ENCODE measurements around the gene PNPLA2.

Gene PNPLA2

DNA sequence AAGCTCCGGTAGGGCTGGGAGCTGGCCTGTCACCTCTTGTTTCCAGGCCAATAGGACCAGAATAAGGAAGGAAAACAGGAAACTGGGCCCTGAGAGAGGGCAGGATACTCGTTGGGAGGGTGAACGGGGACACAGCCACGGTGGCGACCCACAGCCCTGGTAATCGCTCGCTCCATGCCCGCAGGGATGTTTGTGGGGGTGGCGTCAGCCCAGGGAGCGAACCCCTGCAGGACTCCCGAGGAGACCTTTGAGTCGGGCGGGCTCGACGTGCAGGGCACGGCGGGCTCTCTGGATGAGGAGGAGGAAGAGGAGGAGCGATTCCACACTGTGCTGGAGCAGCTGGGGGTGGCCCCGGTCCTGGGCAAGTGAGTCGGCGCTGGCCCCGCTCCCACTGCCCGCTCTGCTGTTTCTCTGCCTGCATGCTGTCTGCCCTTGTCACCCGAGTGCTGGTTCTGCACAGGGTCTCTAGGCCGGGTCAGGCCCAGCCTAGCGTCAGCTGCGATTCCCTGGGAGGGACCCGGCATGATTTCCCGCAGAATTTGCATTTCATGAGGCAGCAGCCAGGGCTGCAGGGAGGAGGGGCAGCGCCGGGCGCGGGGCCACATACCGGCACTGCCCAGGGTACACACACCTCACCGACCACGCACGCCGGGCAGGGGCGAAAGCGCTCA lies 10.6 kb downstream of the PNPLA2 start:
- TF ChIP-seq, protein P1, sequence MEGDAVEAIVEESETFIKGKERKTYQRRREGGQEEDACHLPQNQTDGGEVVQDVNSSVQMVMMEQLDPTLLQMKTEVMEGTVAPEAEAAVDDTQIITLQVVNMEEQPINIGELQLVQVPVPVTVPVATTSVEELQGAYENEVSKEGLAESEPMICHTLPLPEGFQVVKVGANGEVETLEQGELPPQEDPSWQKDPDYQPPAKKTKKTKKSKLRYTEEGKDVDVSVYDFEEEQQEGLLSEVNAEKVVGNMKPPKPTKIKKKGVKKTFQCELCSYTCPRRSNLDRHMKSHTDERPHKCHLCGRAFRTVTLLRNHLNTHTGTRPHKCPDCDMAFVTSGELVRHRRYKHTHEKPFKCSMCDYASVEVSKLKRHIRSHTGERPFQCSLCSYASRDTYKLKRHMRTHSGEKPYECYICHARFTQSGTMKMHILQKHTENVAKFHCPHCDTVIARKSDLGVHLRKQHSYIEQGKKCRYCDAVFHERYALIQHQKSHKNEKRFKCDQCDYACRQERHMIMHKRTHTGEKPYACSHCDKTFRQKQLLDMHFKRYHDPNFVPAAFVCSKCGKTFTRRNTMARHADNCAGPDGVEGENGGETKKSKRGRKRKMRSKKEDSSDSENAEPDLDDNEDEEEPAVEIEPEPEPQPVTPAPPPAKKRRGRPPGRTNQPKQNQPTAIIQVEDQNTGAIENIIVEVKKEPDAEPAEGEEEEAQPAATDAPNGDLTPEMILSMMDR (IDR thresholded peaks at IDR 0.05; ENCODE audit: extremely low read depth, missing control alignments): no peak
- DNase-seq (ENCODE audit: low spot score): no peak

DNA sequence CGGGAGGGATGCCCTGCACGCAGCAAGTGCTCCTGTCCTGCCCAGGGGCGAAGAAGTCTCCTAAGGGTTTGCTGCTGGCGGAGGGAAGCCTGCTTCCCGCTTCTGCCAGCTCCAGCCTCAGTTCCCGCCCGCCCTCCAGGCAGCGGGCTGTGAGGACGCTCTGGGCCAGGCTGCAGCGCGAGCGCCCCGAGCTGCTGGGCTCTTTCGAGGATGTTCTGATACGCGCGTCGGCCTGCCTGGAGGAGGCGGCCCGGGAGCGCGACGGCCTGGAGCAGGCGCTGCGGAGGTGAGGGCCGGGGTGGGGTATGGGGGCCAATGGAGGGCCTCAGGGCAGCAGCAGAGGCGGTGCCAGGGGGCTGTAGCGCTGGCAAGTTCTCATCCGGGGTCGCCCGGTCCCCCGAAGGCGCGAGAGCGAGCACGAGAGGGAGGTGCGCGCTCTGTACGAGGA lies 11.2 kb downstream of the PNPLA2 start:
- DNase-seq (ENCODE audit: low spot score): no peak
- TF ChIP-seq, protein P1 (IDR thresholded peaks at IDR 0.05; ENCODE audit: extremely low read depth, missing control alignments): no peak

DNA sequence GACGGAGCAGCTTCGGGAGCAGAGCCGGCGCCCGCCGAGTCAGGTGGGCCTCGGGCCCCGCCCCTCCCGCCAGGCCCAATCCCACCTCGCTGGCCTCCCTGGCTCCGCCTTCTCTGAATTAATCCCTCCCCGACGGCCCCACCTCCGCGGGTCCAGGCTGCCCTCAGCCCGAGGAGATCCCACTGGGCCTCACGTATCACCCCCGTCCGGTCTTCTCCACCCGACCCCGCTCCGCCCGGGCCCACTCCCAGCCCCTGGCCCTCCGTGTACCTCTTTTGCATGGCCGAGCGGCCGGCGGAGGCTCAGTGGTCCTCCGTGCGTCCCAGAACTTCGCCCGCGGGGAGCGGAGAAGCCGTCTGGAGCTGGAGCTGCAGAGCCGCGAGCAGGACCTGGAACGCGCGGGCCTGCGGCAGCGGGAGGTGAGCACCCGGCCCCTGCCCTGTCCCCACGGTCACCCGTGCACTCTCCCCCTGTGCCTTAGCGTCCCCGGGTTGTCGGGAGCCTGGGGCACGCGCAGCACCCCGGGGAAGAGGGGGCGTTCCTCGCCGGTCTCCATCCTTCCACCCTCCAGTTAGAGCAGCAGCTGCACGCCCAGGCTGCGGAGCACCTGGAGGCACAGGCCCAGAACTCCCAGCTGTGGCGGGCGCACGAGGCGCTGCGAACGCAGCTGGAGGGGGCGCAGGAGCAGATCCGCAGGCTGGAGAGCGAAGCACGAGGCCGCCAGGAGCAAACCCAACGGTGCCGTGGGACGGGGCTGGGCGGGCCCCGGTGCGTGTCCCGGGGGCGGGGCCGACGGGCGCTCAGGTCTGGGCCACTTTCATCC lies 11.8 kb downstream of the PNPLA2 start:
- TF ChIP-seq, protein P1 (IDR thresholded peaks at IDR 0.05; ENCODE audit: extremely low read depth, missing control alignments): no peak
- peak; percentile 89 for DNase-seq (ENCODE audit: low spot score)

DNA sequence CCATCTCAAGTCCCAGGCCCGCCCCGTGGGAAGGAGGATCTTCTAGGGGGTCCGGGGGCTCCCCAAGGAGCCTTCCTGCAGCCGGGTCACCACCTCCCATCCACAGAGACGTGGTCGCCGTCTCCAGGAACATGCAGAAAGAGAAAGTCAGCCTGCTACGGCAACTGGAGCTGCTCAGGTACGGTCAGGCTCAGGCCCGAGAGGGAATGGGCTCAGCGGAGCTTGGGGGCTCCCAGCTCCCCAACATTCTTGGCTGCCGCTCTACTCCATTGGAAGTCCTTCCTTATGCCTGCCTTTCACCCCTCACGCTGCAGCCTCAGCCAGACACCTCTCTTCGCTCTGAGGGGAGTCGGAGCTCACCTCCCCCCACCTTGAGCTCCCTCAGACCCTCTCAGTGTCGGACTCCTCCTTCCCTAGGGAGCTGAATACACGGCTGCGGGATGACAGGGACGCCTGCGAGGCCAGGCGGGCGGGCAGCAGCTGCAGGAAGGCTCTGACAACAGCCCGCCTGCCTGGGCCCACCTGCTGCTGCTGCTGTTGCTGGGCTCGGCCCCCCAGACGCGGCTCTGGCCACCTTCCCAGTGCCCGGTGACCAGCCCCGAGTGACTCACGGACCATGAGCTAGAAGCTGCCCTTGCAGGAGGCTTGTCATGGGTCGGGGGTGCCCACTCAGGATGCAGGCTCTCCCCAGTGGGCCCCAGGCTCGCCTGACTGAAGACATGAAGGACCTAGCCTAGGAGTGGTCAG lies 12.6 kb downstream of the PNPLA2 start:
- TF ChIP-seq, protein P1 (IDR thresholded peaks at IDR 0.05; ENCODE audit: extremely low read depth, missing control alignments): no peak
- no peak for DNase-seq (ENCODE audit: low spot score)

DNA sequence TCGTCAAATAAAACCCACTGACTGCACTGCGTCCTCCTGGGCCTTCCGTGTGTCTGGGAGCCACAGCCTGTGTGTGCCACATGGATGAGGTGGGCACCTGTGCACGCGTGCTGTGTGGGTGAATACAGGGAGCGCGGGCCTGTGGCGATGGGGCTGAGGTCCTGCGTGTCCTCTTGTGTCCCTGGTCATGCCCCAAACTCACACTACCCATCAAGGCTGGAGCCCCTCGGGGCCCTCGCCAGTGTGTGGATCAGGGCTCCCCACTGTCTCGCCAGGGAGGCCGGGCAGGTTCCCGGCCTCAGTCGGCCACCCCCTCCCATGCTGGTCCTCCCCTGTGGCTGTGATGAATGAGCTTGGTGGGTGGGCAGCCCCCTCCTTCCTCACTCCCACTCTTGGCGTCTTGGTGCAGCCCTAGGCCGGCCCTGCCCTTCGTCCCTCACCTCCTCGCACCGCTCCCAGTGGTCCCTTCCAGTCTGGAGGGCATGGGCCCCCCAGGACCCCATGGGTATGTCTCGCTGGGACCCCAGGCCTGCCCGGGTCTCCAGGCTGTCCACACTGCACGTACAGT lies 13.3 kb downstream of the PNPLA2 start:
- DNase-seq (ENCODE audit: low spot score): no peak
- TF ChIP-seq, protein P1 (IDR thresholded peaks at IDR 0.05; ENCODE audit: extremely low read depth, missing control alignments): no peak

DNA sequence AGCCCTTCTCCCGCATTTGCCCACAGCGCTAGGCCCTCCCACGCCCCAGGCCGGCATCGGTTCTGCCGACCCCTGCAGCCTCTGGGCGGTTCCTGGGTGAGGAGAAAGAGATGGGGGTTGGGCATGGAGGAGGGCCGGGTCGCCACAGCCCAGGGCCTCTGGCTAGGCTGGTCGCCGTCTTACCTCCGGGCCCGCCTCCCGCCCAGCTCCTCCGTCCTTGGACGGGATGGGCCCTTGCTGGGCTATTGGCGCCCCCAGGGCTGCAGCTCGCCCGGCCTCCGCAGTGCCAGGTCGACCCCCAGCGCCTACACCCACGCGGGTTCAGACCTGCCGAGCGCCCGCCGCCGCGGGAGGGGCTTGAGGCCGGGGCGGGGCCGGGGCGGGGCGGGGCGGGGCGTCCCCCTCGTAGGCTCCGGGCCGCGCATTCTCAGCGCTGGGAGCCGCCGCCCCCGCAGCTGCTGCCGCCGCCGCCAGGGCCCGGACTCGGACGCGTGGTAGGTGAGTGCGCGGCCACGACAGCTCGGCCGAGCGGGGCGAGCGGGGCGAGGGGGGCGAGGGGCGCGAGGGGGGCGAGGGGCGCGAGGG lies 13.9 kb downstream of the PNPLA2 start, which contains the start of gene CD151:
Gene CD151, plus strand, starts transcription at position 424 of the 585 bp plus-strand sequence. CDS start 3,118 bp downstream, outside the sequence.
- TF ChIP-seq, protein P1 (IDR thresholded peaks at IDR 0.05; ENCODE audit: extremely low read depth, missing control alignments): no peak
- peak; percentile 94 for DNase-seq (ENCODE audit: low spot score)
